GM10847 (cell line): Measurements from ENCODE around the gene MRPL47.

Experiments
- POLR2A ChIP-seq: IDR thresholded peaks from 2 replicates; pipeline ENCODE4 v1.6.1; 2011; ENCODE audit not compliant: insufficient read length; ENCODE audit errors: extremely low read depth

MRPL47 gene

DNA sequence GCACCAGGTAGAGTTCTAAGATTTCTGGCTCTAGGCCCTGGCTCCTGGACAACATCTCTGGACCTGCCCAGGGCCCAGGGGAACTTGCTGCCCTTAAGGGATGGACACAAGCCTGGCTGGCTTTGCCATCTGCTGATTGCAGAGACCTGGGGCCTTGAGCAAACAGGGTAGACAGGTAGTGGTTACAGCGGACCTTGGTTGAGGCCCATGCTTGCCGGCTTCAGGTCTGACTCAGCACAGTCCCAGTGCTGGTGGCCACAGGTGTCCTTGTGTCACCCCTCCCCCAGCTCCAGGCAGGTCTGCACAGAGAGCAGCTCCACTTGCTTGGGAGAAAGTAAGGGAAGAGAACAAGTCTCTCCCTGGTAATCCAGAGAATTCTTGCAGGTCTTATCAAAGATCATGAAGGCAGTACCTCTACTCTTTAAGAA, 57.6 kb downstream of the MRPL47 start:
- TF ChIP-seq POLR2A = no peak

DNA sequence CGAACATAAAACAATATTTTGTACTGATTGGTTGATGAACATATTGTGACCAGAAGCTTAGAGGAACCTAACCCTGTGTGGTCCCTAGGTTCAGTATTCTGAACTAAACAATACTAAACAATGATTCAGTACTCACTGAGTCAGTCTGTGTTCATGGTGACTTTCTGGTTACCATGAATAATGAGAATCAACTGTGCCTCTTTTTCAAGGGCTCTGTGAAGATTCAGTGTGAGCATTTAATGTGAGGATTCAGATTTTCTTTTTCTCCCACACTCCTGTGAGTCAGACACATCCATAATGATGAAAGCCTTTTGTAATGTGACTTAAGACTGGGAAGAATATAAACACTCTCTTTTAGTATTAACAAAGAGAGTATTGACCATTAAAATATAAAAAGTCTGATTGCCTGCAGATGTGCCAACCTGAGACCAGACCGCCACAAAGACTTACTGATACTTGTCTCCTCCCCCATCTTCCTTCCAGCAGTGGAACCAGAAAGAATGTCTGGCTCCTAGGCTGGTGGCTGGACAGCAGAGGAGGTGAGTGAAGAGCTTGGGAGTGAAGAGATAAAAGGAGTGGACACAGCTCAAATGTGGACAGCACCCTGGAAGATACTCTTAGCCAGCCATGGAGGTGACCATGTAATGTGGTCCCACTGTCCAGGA, 59.3 kb downstream of the MRPL47 start:
- TF ChIP-seq POLR2A = no peak

DNA sequence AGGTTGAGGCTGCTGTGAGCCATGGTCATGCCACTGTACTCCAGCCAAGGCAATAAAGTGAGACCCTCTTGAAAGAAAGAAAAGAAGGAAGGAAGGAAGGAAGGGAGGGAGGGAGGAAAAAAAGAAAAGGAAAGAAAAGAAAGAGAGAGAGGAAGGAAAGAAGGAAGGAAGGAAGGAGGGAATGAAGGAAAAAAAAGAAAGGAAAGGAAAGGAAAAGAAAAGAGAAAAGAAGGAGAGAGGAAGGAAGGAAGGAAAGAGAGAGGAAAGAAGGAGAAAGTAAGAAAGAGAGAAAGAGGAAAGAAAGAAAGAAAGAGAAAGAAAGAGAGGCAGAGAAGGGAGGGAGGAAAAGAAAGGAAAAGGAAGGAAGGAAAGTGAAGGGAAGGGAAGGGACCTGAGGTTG, 62.1 kb downstream of the MRPL47 start:
- no peak for TF ChIP-seq POLR2A

DNA sequence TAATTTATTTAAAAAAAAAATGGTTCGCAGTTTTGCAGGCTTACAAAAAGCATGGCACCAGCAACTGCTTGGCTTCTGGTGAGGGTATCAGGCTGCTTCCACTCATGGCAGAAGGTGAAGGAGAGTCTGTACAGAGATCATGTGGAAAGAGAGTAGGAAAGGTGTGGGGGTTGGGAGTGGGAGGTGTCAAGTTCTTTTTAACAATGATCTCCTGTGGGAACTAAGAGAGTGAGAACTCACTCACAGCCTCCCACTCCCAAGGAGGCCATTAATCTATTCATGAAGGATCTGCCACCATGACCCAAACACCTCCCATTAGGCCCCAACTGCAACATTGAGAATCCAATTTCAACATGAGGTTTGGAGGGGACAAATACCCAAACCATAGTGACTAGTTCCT, 62.8 kb downstream of the MRPL47 start:
- TF ChIP-seq POLR2A = no peak

GRCh38 chr3:179541094-179541493, 63.3 kb downstream of the MRPL47 start:
- TF ChIP-seq POLR2A = no peak
